K562 (cell line): ENCODE data around the gene LCNL1. TPM values are rescaled to one million over a fixed set of nuclear protein-coding genes. Genes with fewer than 3 reads are reported as not detected.

Source experiments
- ATAC-seq: fragments of 200-7000 bp; cut with Tn5 transposase; 3 replicates; pipeline ENCODE4 v1.9.1; 2020; ENCODE audit warnings: moderate library complexity
- BruUV-seq: library from RNA; stranded (reverse); fragments of 400-500 nt; replicated peaks from 2 replicates; lab custom pipeline; 2021; lab: Mats Ljungman, UMichigan
- CTCF ChIA-PET: fragments of 300-600 bp; formaldehyde crosslinking; extraction: SDS; loops from one replicate; lab custom pipeline; 2021; ENCODE audit warnings: low intra/inter-chr PET ratio; lab: Yijun Ruan, JAX
- POLR2A ChIA-PET: fragments of 300-600, 350-650 bp; sonication (Branson Sonifier 250); formaldehyde crosslinking; extraction: SDS; loops from one replicate; lab custom pipeline; 2021; ENCODE audit warnings: antibody characterized with exemption, inconsistent platforms; lab: Yijun Ruan, JAX
- DNase-seq, 4 experiments: peaks; one replicate each; pipeline versions ENCODE4 v3.0.0 to v3.0.0-alpha.2; 2011 to 2018; ENCODE audit warnings: low spot score in 3 of 4, mixed read lengths in 3 of 4; ENCODE audit errors: extremely low read depth in 1 of 4
- FAIRE-seq: peaks from 2 replicates; lab custom pipeline; 2011; peaks lifted over from hg19 to GRCh38; lab: Jason Lieb, UNC
- H2AFZ ChIP-seq: 2 replicates; pipeline ENCODE4 v1.6.0; 2011; ENCODE audit warnings: low read depth, low read length, control low read depth, inconsistent platforms
- H3K27ac ChIP-seq: fragments of 200-600 bp; 3 replicates; pipeline ENCODE4 v1.8.0; 2011; ENCODE audit warnings: low read depth, mild to moderate bottlenecking, control low read depth, inconsistent platforms, low read length, moderate library complexity, mixed read lengths; ENCODE audit errors: extremely low read depth
- H3K27me3 ChIP-seq, 2 experiments: fragments of 300-600 bp in 1 of 2; 2 replicates in 1 of 2; 3 replicates in 1 of 2; pipeline versions ENCODE4 v1.6.0 to v1.8.0; 2011; ENCODE audit warnings: inconsistent platforms in 2 of 2, low read length in 2 of 2, mild to moderate bottlenecking in 1 of 2, mixed read lengths in 1 of 2, moderate library complexity in 1 of 2; ENCODE audit not compliant: control insufficient read depth in 2 of 2, insufficient read depth in 2 of 2
- H3K36me3 ChIP-seq: fragments of 300-600 bp; 3 replicates; pipeline ENCODE4 v1.8.0; 2011; ENCODE audit warnings: mild to moderate bottlenecking, low read length, inconsistent platforms; ENCODE audit not compliant: control insufficient read depth, insufficient read depth
- H3K4me1 ChIP-seq, 2 experiments: fragments of 200-600 bp in 1 of 2; replicated peaks in 1 of 2; 2 replicates in 1 of 2; 3 replicates in 1 of 2; pipeline versions ENCODE4 v1.5.1 to v1.8.0; 2011; ENCODE audit warnings: inconsistent platforms in 2 of 2, low read length in 2 of 2, mild to moderate bottlenecking in 1 of 2, mixed read lengths in 1 of 2, moderate library complexity in 1 of 2; ENCODE audit not compliant: control insufficient read depth in 2 of 2, insufficient read depth in 2 of 2
- H3K4me2 ChIP-seq: 2 replicates; pipeline ENCODE4 v1.6.1; 2011; ENCODE audit warnings: low read length, control low read depth, inconsistent platforms, mixed read lengths; ENCODE audit not compliant: insufficient read depth
- H3K4me3 ChIP-seq: fragments of 200-600 bp; sonication (generic), shearing (Covaris generic); 2 replicates; pipeline ENCODE4 v1.5.1; 2016; ENCODE audit warnings: control low read depth, inconsistent platforms
- H3K79me2 ChIP-seq: fragments of 200-600 bp; 3 replicates; pipeline ENCODE4 v1.8.0; 2011; ENCODE audit warnings: low read length, inconsistent platforms; ENCODE audit not compliant: control insufficient read depth, insufficient read depth
- H3K9ac ChIP-seq, 2 experiments: 2 replicates each; pipeline versions ENCODE4 v1.6.0 to v1.6.1; 2011; ENCODE audit warnings: low read depth in 2 of 2, low read length in 2 of 2, control low read depth in 1 of 2, inconsistent platforms in 1 of 2, mild to moderate bottlenecking in 1 of 2, mixed read lengths in 1 of 2; ENCODE audit not compliant: insufficient read depth in 1 of 2
- H3K9me1 ChIP-seq: one replicate; pipeline ENCODE4 v1.6.0; 2011; ENCODE audit warnings: inconsistent platforms, mild to moderate bottlenecking, low read length, moderate library complexity; ENCODE audit not compliant: control insufficient read depth, insufficient read depth
- H3K9me3 ChIP-seq: replicated peaks from 2 replicates; pipeline ENCODE4 v1.5.1; 2011; ENCODE audit warnings: low read depth, low read length, inconsistent platforms; ENCODE audit not compliant: control insufficient read depth, insufficient read depth
- H4K20me1 ChIP-seq: replicated peaks from 2 replicates; pipeline ENCODE4 v1.6.1; 2011; ENCODE audit warnings: low read length, inconsistent platforms, mixed read lengths; ENCODE audit not compliant: control insufficient read depth, insufficient read depth
- BCL6 ChIP-seq: fragments of 250-450 bp; sonication (Bioruptor Pico); IDR thresholded peaks from 2 replicates; pipeline ENCODE4 v1.4.0; 2020
- HNRNPL ChIP-seq: fragments of 200-400 bp; formaldehyde crosslinking; IDR thresholded peaks from 2 replicates; pipeline ENCODE4 v1.6.1; 2017; ENCODE audit warnings: low read depth, mild to moderate bottlenecking, low read length
- MBD1 ChIP-seq: fragments of 250-450 bp; sonication (Bioruptor Pico); IDR thresholded peaks from 2 replicates; pipeline ENCODE4 v1.8.0; 2022; ENCODE audit warnings: inconsistent platforms
- POLR2G ChIP-seq: fragments of 200-400 bp; formaldehyde crosslinking; IDR thresholded peaks from 2 replicates; pipeline ENCODE4 v1.6.1; 2017; ENCODE audit warnings: low read depth, mild to moderate bottlenecking, antibody characterized with exemption, low read length, moderate library complexity
- USF1 ChIP-seq: sonication (generic); formaldehyde crosslinking; IDR thresholded peaks from 2 replicates; pipeline ENCODE4 v1.9.0; 2022; ENCODE audit warnings: mild to moderate bottlenecking, missing genetic modification reagents
- ZNF609 ChIP-seq: sonication (generic); formaldehyde crosslinking; IDR thresholded peaks from 2 replicates; pipeline ENCODE4 v1.8.1; 2023; ENCODE audit warnings: missing genetic modification reagents, mild to moderate bottlenecking, borderline replicate concordance
- WGBS: fragments of 100-300 bp; shearing (Covaris generic); methylation state at CpG from one replicate; pipeline ENCODE4 v1.1.6; 2016; ENCODE audit warnings: low coverage, mixed read lengths; ENCODE audit not compliant: insufficient coverage; ENCODE audit errors: missing lambda C conversion rate; 5-methylcytosine and 5-hydroxymethylcytosine counted together
- in situ Hi-C: fragments of 300-500 bp; cut with MboI; formaldehyde crosslinking; loops from 4 replicates; pipeline ENCODE4 v1.15.0; 2018; ENCODE audit warnings: inconsistent platforms, mixed read lengths
- intact Hi-C: fragments of 100-400 bp; cut with micrococcal nuclease; formaldehyde crosslinking; loops from 2 replicates; pipeline ENCODE4 v1.14.2; 2022
- polyA plus RNA-seq, 8 experiments: library from polyadenylated mRNA; depleted of rRNA in 4 of 8; stranded (reverse) in 5 of 8; unstranded in 3 of 8; fragments of >200 nt; fragmentation: Nextera tagmentation in 2 of 8; fragmentation: Illumina TruSeq in 1 of 8; extraction: Ambion mirVana in 2 of 8; extraction: Trizol in 1 of 8; gene quantifications; 2 replicates each; pipeline versions ENCODE4 v1.2.1 to v1.2.3, GENCODE V29; 2011 to 2014; ENCODE audit warnings: inconsistent platforms in 1 of 8, missing spikeins in 1 of 8
- total RNA-seq, 7 experiments: library from RNA; depleted of rRNA in 6 of 7; stranded (reverse); fragments of >200 nt in 6 of 7; fragmentation: Illumina TruSeq in 2 of 7; extraction: Trizol in 2 of 7; gene quantifications; 2 replicates each; pipeline versions ENCODE4 v1.2.1 to v1.2.3, GENCODE V29; 2011 to 2021; ENCODE audit warnings: low replicate concordance in 1 of 7

The LCNL1 gene
- total and polyA plus RNA-seq, 9 of the 15 experiments (the other 6 are each of a cell fraction or from before 2014, with no cell fraction given), result 0.04 to 0.16 (median 0.04) TPM; not detected in 4

- in situ Hi-C loops (no loop called here), intact Hi-C loops (no loop called here)
- Histone ChIP-seq H4K20me1 (no peaks in the 10 kb centered on the region), H3K27me3 (no peaks in the 10 kb centered on the region), H3K79me2 (peaks cover 17% of the 10 kb centered on the region), H3K27ac (no peak overlapping the region), H3K4me3 (no peak overlapping the region), H3K9me1 (no peaks in the 10 kb centered on the region), H3K4me2 (no peak overlapping the region; the same call in 1 of the 2 replicates), H3K4me1 (peaks cover 27 to 65% of the 10 kb centered on the region in 2 experiments; a peak in 4 of 5 replicates), H3K9me3 (no peaks in the 10 kb centered on the region; the same call in 1 of the 2 replicates), H3K9ac (peak overlapping the region in 1 of 2 experiments; percentile 88; a peak in 2 of 4 replicates), H2AFZ (no peak overlapping the region), H3K36me3 (peaks cover 22% of the 10 kb centered on the region; the same call in 1 of the 3 replicates)
- ChIA-PET POLR2A (interaction anchor here (0.6 kb wide), 2 partner anchors 32 to 159 kb away, joined by 3 read pairs; no protein-coding TSS in a partner anchor), CTCF (no interaction called here)
- no peak for ATAC-seq
- no peak for DNase-seq
- no peak for FAIRE-seq
- WGBS, result 70% methylated on average over 9 of the region's 10 CpGs
- no TSS peak for BruUV-seq
- TF ChIP-seq BCL6 (no peak), MBD1 (CRISPR knock-in tag) (no peak), ZNF609 (no peak), USF1 (CRISPR knock-in tag) (0 out of 2 replicates have a peak, but pooled peaks have one; percentile 6), POLR2G (peak; percentile 14), HNRNPL (no peak)
Measured at GRCh38 chr9:136997371-136997770, 14.6 kb downstream of the LCNL1 start.
